B cell (primary cell): ENCODE data around the gene CWC25.

ENCODE experiments used
- CTCF ChIP-seq: fragments of 200-600 bp; IDR thresholded peaks from one replicate; pipeline ENCODE4 v1.8.0; 2022; ENCODE audit warnings: antibody characterized with exemption, mild to moderate bottlenecking
- EZH2 ChIP-seq: IDR thresholded peaks from 2 replicates; pipeline ENCODE4 v1.6.1; 2012; ENCODE audit warnings: borderline replicate concordance, low read depth, mild to moderate bottlenecking, moderate library complexity, low read length; ENCODE audit not compliant: insufficient read depth, poor library complexity, severe bottlenecking

DNA sequence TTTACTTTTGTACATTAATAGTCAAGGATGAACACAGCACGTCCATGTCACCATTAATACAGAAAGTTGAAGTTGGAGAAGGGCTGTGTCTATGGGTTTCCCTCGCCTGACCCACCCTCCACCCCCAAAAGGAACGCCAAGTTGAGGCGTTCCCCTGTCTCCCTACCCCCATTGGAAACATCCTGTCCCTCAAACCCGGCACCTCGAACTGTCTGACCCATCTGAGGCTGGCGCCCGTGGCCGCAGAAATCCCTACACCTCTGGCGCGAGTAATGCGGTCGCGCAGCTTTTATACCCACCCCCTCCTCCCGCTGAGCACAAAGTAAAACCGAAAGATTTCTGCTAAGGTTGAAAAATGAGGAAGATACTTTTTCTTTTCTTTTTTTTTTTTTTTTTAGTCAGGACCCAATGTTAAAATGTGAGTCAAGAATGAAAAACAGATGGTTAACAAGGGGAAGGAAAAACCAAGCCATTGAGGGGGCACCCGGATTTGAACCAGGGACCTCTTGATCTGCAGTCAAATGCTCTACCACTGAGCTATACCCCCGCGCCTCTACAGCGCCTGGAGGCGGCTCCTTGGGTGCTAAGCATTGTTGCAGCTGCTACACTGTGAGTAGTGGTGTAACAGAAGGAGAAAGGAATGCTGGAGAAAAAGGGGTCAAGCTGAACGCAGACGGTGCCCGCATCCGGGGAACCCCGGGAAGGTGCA is 43.9 kb upstream of the CWC25 start:
- TF ChIP-seq CTCF (no peak), EZH2 (no peak)
